Activated naive CD8-positive, alpha-beta T cell treated with anti-CD3 and anti-CD28 coated beads, Interleukin-2, amount 50 U/mL, for 24 hours (primary cell): ENCODE measurements around the gene PLEKHO2.

Source experiments
- ATAC-seq: fragments of 150-1000 bp; cut with Tn5 transposase; one replicate; pipeline ENCODE4 v1.10.0; 2021
- DNase-seq: peaks from one replicate; pipeline ENCODE4 v3.0.0; 2021
- H3K27ac Mint-ChIP-seq: one replicate; pipeline ENCODE4 v1.8.0; 2021; ENCODE audit warnings: mild to moderate bottlenecking, mixed read lengths
- H3K27me3 Mint-ChIP-seq: one replicate; pipeline ENCODE4 v1.8.0; 2021; ENCODE audit warnings: mixed read lengths
- H3K36me3 Mint-ChIP-seq: one replicate; pipeline ENCODE4 v1.8.0; 2021; ENCODE audit warnings: low read depth, mixed read lengths
- H3K4me1 Mint-ChIP-seq: one replicate; pipeline ENCODE4 v1.8.0; 2021; ENCODE audit warnings: mixed read lengths
- H3K4me3 Mint-ChIP-seq: one replicate; pipeline ENCODE4 v1.8.0; 2021; ENCODE audit warnings: mild to moderate bottlenecking, moderate library complexity, mixed read lengths
- H3K9me3 Mint-ChIP-seq: one replicate; pipeline ENCODE4 v1.8.0; 2021; ENCODE audit warnings: mixed read lengths

Gene PLEKHO2

GRCh38 chr15:64878705-64879104, 37.0 kb downstream of the PLEKHO2 start:
- no peaks in the 10 kb centered on the region for H3K36me3 Mint-ChIP-seq
- peaks cover 23% of the 10 kb centered on the region for H3K4me1 Mint-ChIP-seq
- no peaks in the 10 kb centered on the region for H3K9me3 Mint-ChIP-seq
- H3K27ac Mint-ChIP-seq, result no peak overlapping the region
- no peak for ATAC-seq
- H3K27me3 Mint-ChIP-seq, result no peaks in the 10 kb centered on the region
- no peak overlapping the region for H3K4me3 Mint-ChIP-seq
- DNase-seq, result no peak

- no peaks in the 10 kb centered on the region for H3K36me3 Mint-ChIP-seq
- peak; percentile 27 for DNase-seq
Observed at GRCh38 chr15:64883100-64883581, 41.4 kb downstream of the PLEKHO2 start.

GRCh38 chr15:64883997-64884511, 42.3 kb downstream of the PLEKHO2 start:
- peak; percentile 82 for DNase-seq
- Mint-ChIP-seq H3K9me3 (no peaks in the 10 kb centered on the region), H3K27ac (peak overlapping the region; percentile 89), H3K4me3 (peak overlapping the region; percentile 72), H3K4me1 (peaks cover 34% of the 10 kb centered on the region), H3K36me3 (no peaks in the 10 kb centered on the region), H3K27me3 (no peaks in the 10 kb centered on the region)
- peak; percentile 92 for ATAC-seq

More at GRCh38 chr15:64883100-64883581, 41.4 kb downstream of the PLEKHO2 start:
- no peaks in the 10 kb centered on the region for H3K27me3 Mint-ChIP-seq
- ATAC-seq, result peak; percentile 80
- peaks cover 34% of the 10 kb centered on the region for H3K4me1 Mint-ChIP-seq
- peak overlapping the region; percentile 89 for H3K27ac Mint-ChIP-seq
- H3K4me3 Mint-ChIP-seq, result peak overlapping the region; percentile 72
- no peaks in the 10 kb centered on the region for H3K9me3 Mint-ChIP-seq

GRCh38 chr15:64884679-64885078, 43.0 kb downstream of the PLEKHO2 start:
- H3K36me3 Mint-ChIP-seq, result no peaks in the 10 kb centered on the region
- H3K9me3 Mint-ChIP-seq, result no peaks in the 10 kb centered on the region
- no peaks in the 10 kb centered on the region for H3K27me3 Mint-ChIP-seq
- H3K4me1 Mint-ChIP-seq, result peaks cover 34% of the 10 kb centered on the region
- no peak for ATAC-seq
- H3K27ac Mint-ChIP-seq, result no peak overlapping the region
- no peak for DNase-seq
- H3K4me3 Mint-ChIP-seq, result no peak overlapping the region

- no peaks in the 10 kb centered on the region for H3K36me3 Mint-ChIP-seq
- no peak overlapping the region for H3K4me3 Mint-ChIP-seq
- no peaks in the 10 kb centered on the region for H3K9me3 Mint-ChIP-seq
- H3K27me3 Mint-ChIP-seq, result no peaks in the 10 kb centered on the region
- H3K4me1 Mint-ChIP-seq, result peaks cover 42% of the 10 kb centered on the region
- ATAC-seq, result no peak
- no peak overlapping the region for H3K27ac Mint-ChIP-seq
- no peak for DNase-seq
Observed at GRCh38 chr15:64888336-64888735, 46.6 kb downstream of the PLEKHO2 start.

GRCh38 chr15:64891561-64891960, 49.8 kb downstream of the PLEKHO2 start:
- Mint-ChIP-seq H3K36me3 (no peaks in the 10 kb centered on the region), H3K27me3 (no peaks in the 10 kb centered on the region), H3K4me1 (peaks cover 54% of the 10 kb centered on the region), H3K9me3 (no peaks in the 10 kb centered on the region), H3K27ac (peak overlapping the region; percentile 97), H3K4me3 (peak overlapping the region; percentile 87)
- DNase-seq (no peak), ATAC-seq (no peak)

- Mint-ChIP-seq H3K27ac (peak overlapping the region; percentile 97), H3K36me3 (no peaks in the 10 kb centered on the region), H3K4me3 (peak overlapping the region; percentile 87), H3K9me3 (no peaks in the 10 kb centered on the region), H3K27me3 (no peaks in the 10 kb centered on the region), H3K4me1 (peaks cover 58% of the 10 kb centered on the region)
- ATAC-seq (peak; percentile 17), DNase-seq (peak; percentile 55)
Observed at GRCh38 chr15:64892847-64893403, 51.2 kb downstream of the PLEKHO2 start.

GRCh38 chr15:64893481-64894394, 52.0 kb downstream of the PLEKHO2 start:
- H3K27ac Mint-ChIP-seq, result peak overlapping the region; percentile 97
- peaks cover 58% of the 10 kb centered on the region for H3K4me1 Mint-ChIP-seq
- peak; percentile 97 for DNase-seq

GRCh38 chr15:64894395-64895056, 52.8 kb downstream of the PLEKHO2 start:
- no peaks in the 10 kb centered on the region for H3K9me3 Mint-ChIP-seq
- H3K36me3 Mint-ChIP-seq, result peaks cover 3% of the 10 kb centered on the region
- peak overlapping the region; percentile 97 for H3K27ac Mint-ChIP-seq
- H3K4me1 Mint-ChIP-seq, result peaks cover 58% of the 10 kb centered on the region
- H3K4me3 Mint-ChIP-seq, result peak overlapping the region; percentile 87
- ATAC-seq, result peak; percentile 39
- H3K27me3 Mint-ChIP-seq, result no peaks in the 10 kb centered on the region
- peak; percentile 74 for DNase-seq

More at GRCh38 chr15:64893481-64894394, 52.0 kb downstream of the PLEKHO2 start:
- Mint-ChIP-seq H3K4me3 (peak overlapping the region; percentile 87), H3K36me3 (no peaks in the 10 kb centered on the region), H3K9me3 (no peaks in the 10 kb centered on the region), H3K27me3 (no peaks in the 10 kb centered on the region)
- ATAC-seq, result peak; percentile 85

GRCh38 chr15:64895285-64896065, 53.8 kb downstream of the PLEKHO2 start:
- Mint-ChIP-seq H3K4me3 (peak overlapping the region; percentile 87), H3K27ac (peak overlapping the region; percentile 97), H3K27me3 (no peaks in the 10 kb centered on the region), H3K9me3 (no peaks in the 10 kb centered on the region), H3K4me1 (peaks cover 58% of the 10 kb centered on the region), H3K36me3 (peaks cover 4% of the 10 kb centered on the region)
- ATAC-seq (no peak), DNase-seq (peak; percentile 36)

- peaks cover 8% of the 10 kb centered on the region for H3K36me3 Mint-ChIP-seq
- ATAC-seq, result no peak
- H3K4me3 Mint-ChIP-seq, result peak overlapping the region; percentile 87
Observed at GRCh38 chr15:64896371-64897069, 54.8 kb downstream of the PLEKHO2 start.

GRCh38 chr15:64897345-64897985, 55.8 kb downstream of the PLEKHO2 start:
- H3K4me3 Mint-ChIP-seq, result no peak overlapping the region
- ATAC-seq (no peak), DNase-seq (no peak)
- peaks cover 7% of the 10 kb centered on the region for H3K9me3 Mint-ChIP-seq
- peak overlapping the region; percentile 58 for H3K27ac Mint-ChIP-seq
- peaks cover 49% of the 10 kb centered on the region for H3K4me1 Mint-ChIP-seq
- peaks cover 11% of the 10 kb centered on the region for H3K36me3 Mint-ChIP-seq
- H3K27me3 Mint-ChIP-seq, result no peaks in the 10 kb centered on the region

More at GRCh38 chr15:64896371-64897069, 54.8 kb downstream of the PLEKHO2 start:
- DNase-seq, result no peak
- H3K27ac Mint-ChIP-seq, result peak overlapping the region; percentile 97
- no peaks in the 10 kb centered on the region for H3K27me3 Mint-ChIP-seq
- peaks cover 52% of the 10 kb centered on the region for H3K4me1 Mint-ChIP-seq
- peaks cover 7% of the 10 kb centered on the region for H3K9me3 Mint-ChIP-seq

GRCh38 chr15:64898406-64898805, 56.7 kb downstream of the PLEKHO2 start:
- H3K36me3 Mint-ChIP-seq, result peaks cover 11% of the 10 kb centered on the region
- no peak overlapping the region for H3K27ac Mint-ChIP-seq
- no peak overlapping the region for H3K4me3 Mint-ChIP-seq
- no peak for ATAC-seq
- no peak for DNase-seq
- peaks cover 49% of the 10 kb centered on the region for H3K4me1 Mint-ChIP-seq
- H3K27me3 Mint-ChIP-seq, result no peaks in the 10 kb centered on the region
- peaks cover 7% of the 10 kb centered on the region for H3K9me3 Mint-ChIP-seq
